Glutamatergic neuron (in vitro differentiated cells): ENCODE results near the gene CAMK1D. TPM values are rescaled to one million over a fixed set of nuclear protein-coding genes. Genes with fewer than 3 reads are reported as not detected.

Experiments
- DNase-seq: peaks from one replicate; pipeline ENCODE4 v3.0.0; 2022
- H3K27ac Mint-ChIP-seq: one replicate; pipeline ENCODE4 v1.8.0; 2020; ENCODE audit warnings: mild to moderate bottlenecking, mixed read lengths, inconsistent platforms; ENCODE audit not compliant: unreplicated experiment
- H3K27me3 Mint-ChIP-seq: one replicate; pipeline ENCODE4 v1.8.0; 2020; ENCODE audit warnings: mild to moderate bottlenecking, moderate library complexity, mixed read lengths, inconsistent platforms; ENCODE audit not compliant: unreplicated experiment
- H3K36me3 Mint-ChIP-seq: one replicate; pipeline ENCODE4 v1.8.0; 2020; ENCODE audit warnings: mild to moderate bottlenecking, mixed read lengths, inconsistent platforms; ENCODE audit not compliant: unreplicated experiment
- H3K4me1 Mint-ChIP-seq: one replicate; pipeline ENCODE4 v1.8.0; 2020; ENCODE audit warnings: mild to moderate bottlenecking, low read depth, mixed read lengths, inconsistent platforms; ENCODE audit not compliant: unreplicated experiment
- H3K4me3 Mint-ChIP-seq: one replicate; pipeline ENCODE4 v1.8.0; 2020; ENCODE audit warnings: mild to moderate bottlenecking, mixed read lengths, inconsistent platforms; ENCODE audit not compliant: unreplicated experiment
- H3K9me3 Mint-ChIP-seq: one replicate; pipeline ENCODE4 v1.8.0; 2020; ENCODE audit warnings: mild to moderate bottlenecking, moderate library complexity, mixed read lengths, inconsistent platforms; ENCODE audit not compliant: unreplicated experiment
- total RNA-seq: library from RNA; stranded (reverse); fragmentation: NEBNext Ultra II Directional; extraction: Animal tissue kit (Norgen Biotek cat#: 25700); gene quantifications from one replicate; pipeline ENCODE4 v1.2.1, GENCODE V29; 2021; ENCODE audit not compliant: unreplicated experiment
- TF ChIP-seq, protein P1 (sequence below): fragments of 200-600 bp; sonication (generic); IDR thresholded peaks from one replicate; pipeline ENCODE4 v1.5.0; 2021; ENCODE audit not compliant: partially characterized antibody, unreplicated experiment

Gene CAMK1D
- total RNA-seq, 1 donor from 2014 or later: 29.8 TPM

DNA sequence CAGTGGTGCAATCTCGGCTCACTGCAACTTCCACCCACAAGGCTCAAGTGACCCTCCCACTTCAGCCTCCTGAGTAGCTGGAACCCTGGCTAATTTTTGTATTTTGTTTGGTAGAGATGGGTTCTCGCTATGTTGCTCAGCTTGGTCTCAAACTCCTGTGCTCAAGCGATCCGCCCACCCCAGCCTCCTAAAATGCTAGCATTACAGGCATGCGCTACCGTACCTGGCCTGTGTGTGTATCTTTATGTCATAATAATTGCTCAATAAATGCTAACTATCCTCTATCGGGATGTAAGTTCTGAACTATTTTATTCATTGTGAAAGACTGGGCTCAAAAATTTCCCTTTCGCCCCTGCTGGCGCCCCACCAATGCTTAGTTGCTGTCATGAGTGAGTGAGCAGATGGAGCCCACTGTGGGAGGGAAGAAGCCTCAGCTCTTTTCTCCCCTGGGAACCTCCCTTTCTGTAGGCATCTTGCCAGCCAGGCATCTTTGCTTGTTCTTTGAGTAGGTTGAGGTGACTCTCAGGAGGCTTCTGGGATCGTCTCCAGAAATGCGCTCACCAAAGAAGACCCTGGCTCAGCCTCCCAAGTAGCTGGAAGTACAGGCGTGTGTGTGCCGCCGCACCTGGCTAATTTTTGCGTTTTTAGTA is 38.3 kb downstream of the CAMK1D start:
- no peak for DNase-seq
- TF ChIP-seq, protein P1, sequence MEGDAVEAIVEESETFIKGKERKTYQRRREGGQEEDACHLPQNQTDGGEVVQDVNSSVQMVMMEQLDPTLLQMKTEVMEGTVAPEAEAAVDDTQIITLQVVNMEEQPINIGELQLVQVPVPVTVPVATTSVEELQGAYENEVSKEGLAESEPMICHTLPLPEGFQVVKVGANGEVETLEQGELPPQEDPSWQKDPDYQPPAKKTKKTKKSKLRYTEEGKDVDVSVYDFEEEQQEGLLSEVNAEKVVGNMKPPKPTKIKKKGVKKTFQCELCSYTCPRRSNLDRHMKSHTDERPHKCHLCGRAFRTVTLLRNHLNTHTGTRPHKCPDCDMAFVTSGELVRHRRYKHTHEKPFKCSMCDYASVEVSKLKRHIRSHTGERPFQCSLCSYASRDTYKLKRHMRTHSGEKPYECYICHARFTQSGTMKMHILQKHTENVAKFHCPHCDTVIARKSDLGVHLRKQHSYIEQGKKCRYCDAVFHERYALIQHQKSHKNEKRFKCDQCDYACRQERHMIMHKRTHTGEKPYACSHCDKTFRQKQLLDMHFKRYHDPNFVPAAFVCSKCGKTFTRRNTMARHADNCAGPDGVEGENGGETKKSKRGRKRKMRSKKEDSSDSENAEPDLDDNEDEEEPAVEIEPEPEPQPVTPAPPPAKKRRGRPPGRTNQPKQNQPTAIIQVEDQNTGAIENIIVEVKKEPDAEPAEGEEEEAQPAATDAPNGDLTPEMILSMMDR: no peak
- Mint-ChIP-seq H3K36me3 (peaks cover 8% of the 10 kb centered on the region), H3K4me1 (peaks cover 14% of the 10 kb centered on the region), H3K27ac (no peak overlapping the region), H3K4me3 (no peak overlapping the region), H3K9me3 (no peaks in the 10 kb centered on the region), H3K27me3 (no peaks in the 10 kb centered on the region)

DNA sequence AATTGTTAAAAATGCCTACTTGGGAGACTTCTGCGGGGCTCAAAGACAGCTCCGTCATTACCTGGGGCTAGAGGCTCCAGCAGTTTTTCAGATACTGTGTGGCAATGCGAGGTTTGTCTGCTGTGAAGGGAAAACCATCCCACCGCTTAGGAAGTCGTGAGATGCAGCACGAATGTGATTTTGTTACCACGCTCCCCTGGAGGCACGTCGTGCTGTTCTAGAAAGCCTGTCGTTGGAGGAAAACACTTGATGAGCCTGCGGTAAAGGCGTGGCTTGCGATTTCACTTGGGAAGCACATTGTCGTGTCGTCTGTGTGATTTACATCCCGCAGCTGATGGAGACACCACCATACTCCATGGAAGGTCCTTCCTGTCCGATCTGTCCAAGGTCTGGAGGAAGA is 39.3 kb downstream of the CAMK1D start:
- DNase-seq: no peak
- TF ChIP-seq, protein P1: no peak
- peaks cover 8% of the 10 kb centered on the region for H3K36me3 Mint-ChIP-seq
- peaks cover 21% of the 10 kb centered on the region for H3K4me1 Mint-ChIP-seq
- no peak overlapping the region for H3K4me3 Mint-ChIP-seq
- H3K27me3 Mint-ChIP-seq: no peaks in the 10 kb centered on the region
- no peak overlapping the region for H3K27ac Mint-ChIP-seq
- H3K9me3 Mint-ChIP-seq: no peaks in the 10 kb centered on the region

DNA sequence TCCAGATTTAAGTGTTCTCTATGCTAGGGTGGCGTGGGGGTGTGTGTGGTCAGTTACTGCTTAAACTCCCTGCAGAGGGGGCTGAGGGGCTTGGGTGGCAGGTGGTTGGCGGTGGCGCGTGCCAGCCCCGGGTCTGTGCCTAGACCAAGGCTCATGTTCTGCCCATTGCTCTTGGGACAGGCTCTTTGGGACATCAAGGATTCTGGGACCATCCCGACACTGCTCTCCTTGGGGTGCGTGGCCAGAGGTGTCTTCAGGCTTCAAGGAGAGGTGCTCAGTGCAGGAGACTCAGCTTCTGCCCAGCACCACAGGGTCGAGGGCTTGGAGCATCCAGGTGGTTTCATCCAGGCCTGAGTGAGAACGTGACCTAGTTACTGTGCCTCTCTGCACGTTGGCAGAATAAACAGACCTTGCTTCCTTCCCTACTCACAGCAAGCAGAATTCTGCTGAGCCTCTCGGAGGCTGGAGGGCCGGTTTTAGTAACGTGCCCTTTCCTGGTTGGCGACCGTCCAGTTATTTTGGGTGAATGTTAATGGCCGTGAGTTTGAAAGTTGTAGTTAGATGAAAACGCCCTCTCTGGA is 39.9 kb downstream of the CAMK1D start:
- no peak for DNase-seq
- Mint-ChIP-seq H3K4me1 (peaks cover 21% of the 10 kb centered on the region), H3K9me3 (no peaks in the 10 kb centered on the region), H3K4me3 (no peak overlapping the region), H3K36me3 (peaks cover 8% of the 10 kb centered on the region), H3K27me3 (peaks cover 2% of the 10 kb centered on the region), H3K27ac (no peak overlapping the region)
- TF ChIP-seq, protein P1: no peak

DNA sequence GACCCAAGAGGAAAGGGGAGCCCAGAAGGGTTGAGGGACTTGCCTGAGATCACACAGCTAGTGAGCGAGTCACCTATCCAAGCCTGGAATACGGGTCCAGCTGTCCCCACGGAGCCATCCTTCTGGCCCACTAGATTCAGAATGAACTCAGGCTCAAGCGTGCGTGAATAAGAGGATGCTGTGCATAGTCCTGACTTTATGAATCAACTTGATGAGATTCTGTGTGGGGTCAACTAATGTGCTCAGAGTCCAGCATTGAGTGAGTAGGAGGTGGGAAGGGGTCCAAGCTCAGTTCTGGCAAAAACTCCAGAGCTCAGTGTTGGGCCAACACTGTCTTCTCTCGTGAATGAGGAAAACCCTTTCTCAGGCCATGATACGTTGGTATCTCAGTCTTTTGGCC is 41.4 kb downstream of the CAMK1D start:
- H3K9me3 Mint-ChIP-seq: no peaks in the 10 kb centered on the region
- H3K4me1 Mint-ChIP-seq: peaks cover 21% of the 10 kb centered on the region
- H3K27ac Mint-ChIP-seq: no peak overlapping the region
- H3K4me3 Mint-ChIP-seq: no peak overlapping the region
- H3K36me3 Mint-ChIP-seq: no peaks in the 10 kb centered on the region
- TF ChIP-seq, protein P1: no peak
- H3K27me3 Mint-ChIP-seq: peaks cover 2% of the 10 kb centered on the region
- DNase-seq: no peak

DNA sequence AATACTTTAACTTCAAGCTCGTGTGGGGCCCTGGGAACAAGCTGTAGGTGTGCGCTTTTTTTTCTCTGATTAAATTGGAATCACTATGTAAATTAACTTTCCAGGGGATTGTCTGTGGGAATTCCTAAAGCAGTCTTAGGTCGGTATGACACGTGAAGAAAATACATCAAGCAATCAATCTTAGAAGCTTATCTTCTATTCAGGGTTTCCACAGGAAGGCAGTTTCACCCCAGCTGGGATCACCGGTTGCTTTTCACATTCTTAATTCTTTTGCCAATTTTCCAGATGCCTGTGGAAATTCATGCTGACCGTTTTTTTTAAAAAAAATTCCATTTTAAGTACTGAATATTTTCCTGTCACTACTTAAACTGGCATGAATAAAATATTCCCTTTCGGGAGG is 41.9 kb downstream of the CAMK1D start:
- H3K9me3 Mint-ChIP-seq: peaks cover under 1% of the 10 kb centered on the region
- peaks cover 21% of the 10 kb centered on the region for H3K4me1 Mint-ChIP-seq
- TF ChIP-seq, protein P1: no peak
- H3K27me3 Mint-ChIP-seq: peaks cover 2% of the 10 kb centered on the region
- no peak overlapping the region for H3K4me3 Mint-ChIP-seq
- no peak for DNase-seq
- H3K36me3 Mint-ChIP-seq: no peaks in the 10 kb centered on the region
- no peak overlapping the region for H3K27ac Mint-ChIP-seq
